ENCODE results near the gene SSMEM1. TPM values are rescaled to one million over a fixed set of nuclear protein-coding genes. Genes with fewer than 3 reads are reported as not detected.

The SSMEM1 gene
- total and polyA plus RNA-seq, 9 of the 15 experiments (the other 6 are each of a cell fraction or from before 2014, with no cell fraction given), result 0.10 to 0.28 (median 0.18) TPM; not detected in 4

- TF ChIP-seq MXI1 (IDR thresholded peaks at IDR 0.05; ENCODE audit: low read depth, low read length), result no peak
- no peak for TF ChIP-seq RBM39 (optimal IDR thresholded peaks at IDR 0.05; ENCODE audit: low read depth, low read length)
- TF ChIP-seq FUS (optimal IDR thresholded peaks at IDR 0.05; ENCODE audit: low read depth, low read length), result no peak
- TF ChIP-seq GATA2 (CRISPR knock-in tag; IDR thresholded peaks at IDR 0.05), result peak; percentile 63; the same call in 1 of the 2 replicates
- no peak for TF ChIP-seq CEBPZ (IDR thresholded peaks at IDR 0.05; ENCODE audit: borderline replicate concordance, low read depth, low read length)
- TF ChIP-seq RAD21 (CRISPR knock-in tag; conservative IDR thresholded peaks at IDR 0.05 in 1 of 2, IDR thresholded peaks at IDR 0.05 in 1 of 2), result peak; percentile 73 to 96
- TF ChIP-seq ZNF639 (CRISPR knock-in tag; conservative IDR thresholded peaks at IDR 0.05 in 1 of 2, IDR thresholded peaks at IDR 0.05 in 1 of 2), result no peak
- no peak for TF ChIP-seq SNRNP70 (optimal IDR thresholded peaks at IDR 0.05; ENCODE audit: low read depth, low read length)
- no peak for TF ChIP-seq KLF1 (tag; IDR thresholded peaks at IDR 0.05)
- peak; percentile 9; the same call in 1 of the 2 replicates for TF ChIP-seq ZNF668 (CRISPR knock-in tag; IDR thresholded peaks at IDR 0.05)
- TF ChIP-seq BDP1 (IDR thresholded peaks at IDR 0.05; ENCODE audit: insufficient read depth, insufficient read length), result no peak
- peak in 1 of 2 experiments; percentile 65; a peak in 2 of 4 replicates for TF ChIP-seq RCOR1 (IDR thresholded peaks at IDR 0.05; ENCODE audit: borderline replicate concordance in 1 of 2, low read depth in 2 of 2, low read length in 2 of 2)
- TF ChIP-seq E2F3 (CRISPR knock-in tag; IDR thresholded peaks at IDR 0.05), result no peak
- TF ChIP-seq HDAC3 (IDR thresholded peaks at IDR 0.05; ENCODE audit: borderline replicate concordance, partially characterized antibody), result peak; percentile 92
- TF ChIP-seq GATAD2B (IDR thresholded peaks at IDR 0.05; ENCODE audit: borderline replicate concordance), result no peak
- no peak for TF ChIP-seq RHOXF2B (CRISPR knock-in tag; conservative IDR thresholded peaks at IDR 0.05)
- TF ChIP-seq CHCHD3 (CRISPR knock-in tag; IDR thresholded peaks at IDR 0.05), result no peak
- peak; percentile 93 for TF ChIP-seq SMARCE1 (IDR thresholded peaks at IDR 0.05)
- TF ChIP-seq, protein P1, sequence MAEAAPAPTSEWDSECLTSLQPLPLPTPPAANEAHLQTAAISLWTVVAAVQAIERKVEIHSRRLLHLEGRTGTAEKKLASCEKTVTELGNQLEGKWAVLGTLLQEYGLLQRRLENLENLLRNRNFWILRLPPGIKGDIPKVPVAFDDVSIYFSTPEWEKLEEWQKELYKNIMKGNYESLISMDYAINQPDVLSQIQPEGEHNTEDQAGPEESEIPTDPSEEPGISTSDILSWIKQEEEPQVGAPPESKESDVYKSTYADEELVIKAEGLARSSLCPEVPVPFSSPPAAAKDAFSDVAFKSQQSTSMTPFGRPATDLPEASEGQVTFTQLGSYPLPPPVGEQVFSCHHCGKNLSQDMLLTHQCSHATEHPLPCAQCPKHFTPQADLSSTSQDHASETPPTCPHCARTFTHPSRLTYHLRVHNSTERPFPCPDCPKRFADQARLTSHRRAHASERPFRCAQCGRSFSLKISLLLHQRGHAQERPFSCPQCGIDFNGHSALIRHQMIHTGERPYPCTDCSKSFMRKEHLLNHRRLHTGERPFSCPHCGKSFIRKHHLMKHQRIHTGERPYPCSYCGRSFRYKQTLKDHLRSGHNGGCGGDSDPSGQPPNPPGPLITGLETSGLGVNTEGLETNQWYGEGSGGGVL (CRISPR knock-in tag; IDR thresholded peaks at IDR 0.05), result no peak
- TF ChIP-seq GTF2A2 (tag; IDR thresholded peaks at IDR 0.05), result no peak
These were observed 34.7 kb downstream of the SSMEM1 start (continued) for GRCh38 chr7:130242198-130243014.
